Prostate gland (tissue), 2 donors: ENCODE measurements around the gene NPHS1.

ENCODE experiments used
- CTCF ChIP-seq, 4 experiments: fragments of 200-600 bp in 2 of 4; fragments of 450-650 bp in 2 of 4; sonication (generic) in 2 of 4; IDR thresholded peaks; 1 replicate in 3 of 4; 2 replicates in 1 of 4; pipeline ENCODE4 v1.5.1; 2016 to 2019; ENCODE audit warnings: antibody characterized with exemption in 4 of 4, mild to moderate bottlenecking in 2 of 4, moderate library complexity in 2 of 4
- POLR2AphosphoS5 ChIP-seq: sonication (generic); formaldehyde crosslinking; IDR thresholded peaks from one replicate; pipeline ENCODE4 v1.6.1; 2017; ENCODE audit warnings: antibody characterized with exemption

- TF ChIP-seq CTCF (IDR thresholded peaks at IDR 0.05) (no peak), POLR2AphosphoS5 (no peak)
These were observed 35.5 kb downstream of the NPHS1 start for GRCh38 chr19:35816846-35817245.
